Myocyte (in vitro differentiated cells): Measurements from ENCODE around the gene CDC42EP1. TPM values are rescaled to one million over a fixed set of nuclear protein-coding genes. Genes with fewer than 3 reads are reported as not detected.

Source experiments
- DNase-seq: peaks from one replicate; pipeline ENCODE4 v3.0.0-alpha.2; 2012; ENCODE audit warnings: low read depth
- total RNA-seq: library from RNA; depleted of rRNA; stranded (reverse); fragments of >200 nt; gene quantifications from 2 replicates; pipeline ENCODE4 v1.2.3, GENCODE V29; 2014

Gene CDC42EP1
- total RNA-seq, 1 donor from 2014 or later = 76.6 TPM

DNA sequence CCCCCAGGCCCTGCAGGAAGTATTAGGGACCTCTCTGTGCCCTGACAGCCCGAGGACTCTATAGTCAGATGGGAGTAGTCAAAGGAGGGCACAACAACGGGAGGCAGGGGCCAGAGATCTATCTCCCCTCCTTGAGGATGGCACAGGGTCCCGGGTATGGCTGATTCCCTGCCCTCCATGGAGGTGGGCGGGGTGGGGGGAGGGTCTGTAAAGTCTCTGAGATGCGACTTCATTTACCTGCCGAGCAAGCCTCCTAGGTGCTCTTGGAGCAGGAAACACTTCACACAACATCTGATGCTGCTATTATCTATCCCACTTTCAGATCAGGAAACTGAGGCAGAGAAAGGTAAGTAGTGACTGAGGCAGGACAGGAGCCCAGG, 769 bp upstream of the CDC42EP1 start:
- no peak for DNase-seq

DNA sequence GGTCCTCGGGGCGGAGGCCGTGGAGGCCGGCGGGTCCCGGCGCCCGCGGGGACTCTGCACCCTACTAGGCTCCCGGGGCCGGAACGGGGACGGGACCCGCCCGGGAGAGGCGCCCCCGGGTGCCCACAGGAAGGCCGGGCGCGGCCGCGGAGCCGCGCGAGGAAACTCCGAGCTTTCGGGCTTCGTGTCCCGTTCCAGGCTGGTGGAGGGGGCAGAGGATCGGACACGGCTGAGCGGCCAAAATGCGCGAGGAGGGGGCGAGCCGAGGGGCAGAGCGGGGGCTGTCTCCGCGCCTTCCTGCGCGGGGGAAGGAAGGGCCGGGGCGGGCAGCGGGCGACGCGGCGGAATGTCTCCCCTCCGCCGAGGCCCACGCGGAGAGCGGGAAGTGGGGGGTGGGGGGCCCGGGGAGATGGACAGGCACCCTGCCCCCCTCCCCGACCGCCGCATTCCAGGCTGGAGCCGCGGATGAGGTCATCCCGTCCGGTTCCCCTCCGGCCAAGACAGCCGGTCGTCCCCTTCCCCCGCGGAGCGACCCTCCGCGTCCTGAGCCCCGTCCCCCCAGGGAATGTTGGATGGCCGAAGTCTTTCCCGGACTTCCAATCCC, 430 bp downstream of the CDC42EP1 start:
- DNase-seq = peak; percentile 78

- DNase-seq = peak; percentile 94
Measured at GRCh38 chr22:37561212-37562048, 1.1 kb downstream of the CDC42EP1 start.

GRCh38 chr22:37562049-37562875, 2.0 kb downstream of the CDC42EP1 start:
- no peak for DNase-seq

DNA sequence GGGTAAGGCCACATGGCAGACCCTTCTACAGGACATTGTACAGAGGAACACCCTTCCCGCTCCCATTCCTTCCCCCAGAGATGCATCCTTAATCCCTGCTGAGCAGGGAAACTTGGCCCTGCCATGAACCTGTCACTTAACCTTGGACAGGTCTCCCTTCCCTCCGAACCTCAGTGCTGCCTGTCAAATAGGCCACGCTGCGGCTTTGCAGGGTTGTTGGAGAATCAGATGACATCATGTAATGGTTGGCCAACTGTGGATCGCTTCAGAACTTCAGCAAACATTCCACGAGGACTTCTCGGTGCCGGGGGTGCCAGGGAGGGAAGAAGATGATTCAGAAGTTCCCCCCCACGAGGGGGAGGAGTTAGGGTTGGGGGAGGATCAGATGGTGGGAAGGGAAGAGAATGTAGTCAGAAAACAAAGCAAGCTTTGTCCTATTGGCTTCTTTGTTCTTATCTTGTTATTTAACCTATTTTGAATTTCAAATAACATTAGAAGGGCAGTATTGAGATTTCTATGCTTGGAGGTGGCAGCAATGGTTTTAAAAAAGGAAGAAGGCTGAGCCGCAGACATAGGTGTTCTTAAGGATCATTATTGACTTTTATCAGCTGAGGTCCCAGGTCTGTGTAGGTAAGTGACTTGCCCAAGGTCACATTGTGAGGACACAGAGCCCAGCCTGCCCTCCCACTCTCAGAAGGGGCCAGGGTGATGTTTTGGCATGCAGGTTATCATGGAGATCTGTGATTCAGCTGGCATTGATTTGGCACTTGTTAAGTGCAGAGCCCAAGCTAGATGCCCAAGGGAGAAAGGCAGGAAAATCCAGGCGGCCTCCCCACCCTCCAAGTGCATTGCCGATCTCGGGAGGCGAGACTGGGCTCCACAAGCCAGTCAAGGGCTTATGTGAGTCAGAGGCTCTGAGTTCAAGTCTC, 3.1 kb downstream of the CDC42EP1 start:
- peak; percentile 94 for DNase-seq

GRCh38 chr22:37564111-37564711, 3.9 kb downstream of the CDC42EP1 start:
- no peak for DNase-seq

- DNase-seq = no peak
Measured at GRCh38 chr22:37565830-37566229, 5.5 kb downstream of the CDC42EP1 start.

DNA sequence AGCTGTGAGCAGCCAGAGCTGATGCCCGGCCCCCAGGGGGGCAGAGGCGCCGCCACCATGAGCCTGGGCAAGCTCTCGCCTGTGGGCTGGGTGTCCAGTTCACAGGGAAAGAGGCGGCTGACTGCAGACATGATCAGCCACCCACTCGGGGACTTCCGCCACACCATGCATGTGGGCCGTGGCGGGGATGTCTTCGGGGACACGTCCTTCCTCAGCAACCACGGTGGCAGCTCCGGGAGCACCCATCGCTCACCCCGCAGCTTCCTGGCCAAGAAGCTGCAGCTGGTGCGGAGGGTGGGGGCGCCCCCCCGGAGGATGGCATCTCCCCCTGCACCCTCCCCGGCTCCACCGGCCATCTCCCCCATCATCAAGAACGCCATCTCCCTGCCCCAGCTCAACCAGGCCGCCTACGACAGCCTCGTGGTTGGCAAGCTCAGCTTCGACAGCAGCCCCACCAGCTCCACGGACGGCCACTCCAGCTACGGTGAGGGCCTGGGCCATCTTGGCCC, 6.1 kb downstream of the CDC42EP1 start:
- peak; percentile 20 for DNase-seq

DNA sequence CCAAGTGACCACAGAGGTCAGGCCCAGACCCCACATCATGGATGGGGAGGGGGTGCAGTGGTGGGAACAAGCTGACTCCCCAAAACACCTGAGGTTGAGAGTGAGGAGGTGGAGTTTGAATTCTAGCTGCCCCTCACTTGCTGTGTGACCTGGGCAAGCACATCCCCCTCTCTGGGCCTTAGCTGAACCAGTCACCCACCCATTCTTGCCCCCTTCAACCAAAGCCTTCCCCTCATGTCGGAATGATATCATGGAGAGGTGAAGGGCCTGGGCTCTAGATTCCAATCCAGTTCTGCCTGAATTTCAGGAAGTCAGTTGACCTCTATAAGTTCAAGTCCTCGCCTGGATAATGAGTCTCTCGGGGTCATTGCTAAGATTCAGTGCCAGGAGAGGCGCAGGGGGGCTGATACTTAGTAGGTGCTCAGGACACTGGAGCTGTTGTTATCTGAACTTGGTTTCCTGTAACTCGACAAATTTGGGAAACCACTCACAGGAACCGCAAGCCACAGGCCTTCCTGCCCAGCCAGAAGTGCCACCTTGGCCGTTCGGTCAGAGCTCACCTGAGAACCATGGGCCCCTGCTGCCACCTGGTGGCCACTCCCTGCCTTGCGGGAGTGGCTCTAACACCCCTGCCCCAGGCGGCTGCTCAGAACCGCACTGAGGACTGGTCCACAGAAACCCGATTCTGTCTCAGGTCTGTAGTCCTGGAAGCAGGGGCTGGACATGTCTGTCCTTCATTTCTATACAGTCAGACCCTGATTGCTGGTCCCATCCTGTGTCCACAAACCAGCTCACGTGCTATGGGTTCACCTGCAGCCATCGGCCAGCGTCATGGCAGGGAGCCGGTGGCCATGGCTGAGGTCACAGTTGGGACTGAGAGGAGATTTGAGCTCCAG, 6.9 kb downstream of the CDC42EP1 start:
- peak; percentile 64 for DNase-seq

- no peak for DNase-seq
Measured at GRCh38 chr22:37568012-37568411, 7.7 kb downstream of the CDC42EP1 start.

GRCh38 chr22:37568448-37569008, 8.2 kb downstream of the CDC42EP1 start:
- DNase-seq = no peak

GRCh38 chr22:37569009-37569920, 9.0 kb downstream of the CDC42EP1 start:
- DNase-seq = no peak

- DNase-seq = no peak
Measured at GRCh38 chr22:37569921-37570660, 9.8 kb downstream of the CDC42EP1 start.

DNA sequence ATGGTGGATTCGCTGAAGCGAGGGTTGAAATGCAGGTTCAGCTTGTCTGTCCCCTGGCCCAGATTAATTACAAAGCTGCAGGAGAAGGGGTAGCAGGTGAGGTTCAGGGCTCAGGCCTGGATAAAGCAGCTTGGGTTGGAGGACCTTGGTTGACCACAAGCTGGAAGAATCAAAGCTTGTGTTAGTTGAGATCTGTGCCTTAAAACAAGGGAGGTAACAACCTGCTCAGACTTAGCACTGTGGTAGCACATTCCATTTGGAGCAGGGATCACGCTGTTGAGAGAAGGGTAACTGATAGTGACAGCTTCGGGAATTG, 10.3 kb downstream of the CDC42EP1 start:
- DNase-seq = no peak

DNA sequence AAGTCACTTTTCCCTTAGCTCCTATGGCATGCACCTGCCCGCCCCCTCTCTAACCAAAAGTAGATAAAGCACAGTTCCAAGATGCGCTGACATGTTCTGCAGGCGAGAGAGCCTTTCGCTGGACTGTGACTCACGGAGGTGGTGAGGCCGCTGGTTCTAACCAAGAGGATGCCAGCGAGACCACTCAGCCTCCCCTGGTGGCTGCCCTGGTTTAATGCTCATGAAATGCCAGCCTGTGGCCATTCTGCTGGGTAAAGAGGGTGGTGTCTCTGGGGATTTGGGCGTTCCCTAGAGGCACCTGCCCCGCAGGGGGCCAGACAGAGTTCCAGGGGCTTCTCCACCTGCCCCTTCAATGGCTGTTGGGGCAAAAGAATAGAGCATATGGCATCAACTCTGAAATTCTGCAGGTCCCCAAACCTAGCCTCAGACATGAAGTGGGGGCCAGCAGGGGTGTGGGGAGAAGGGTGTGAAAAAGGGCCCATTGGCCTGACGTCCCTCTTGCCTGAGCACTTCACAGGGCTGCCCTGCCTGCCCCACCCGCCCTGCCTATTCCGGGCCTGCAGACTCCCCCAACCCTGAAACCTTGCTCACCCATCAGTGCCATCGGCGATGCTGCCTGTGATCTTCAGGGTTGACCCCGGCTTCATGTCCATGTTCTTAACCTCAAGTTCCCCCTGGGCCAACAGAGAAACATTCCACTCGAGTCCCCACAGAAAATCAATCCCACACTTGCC, 11.1 kb downstream of the CDC42EP1 start:
- DNase-seq = peak; percentile 56

GRCh38 chr22:37571992-37572373, 11.7 kb downstream of the CDC42EP1 start:
- no peak for DNase-seq
